Measurements from ENCODE around the gene SPATA22.
"Not testable (repeated sequence)": the region's sequence is repeated elsewhere in the genome, so short reads cannot be mapped to it uniquely, and the experiment has no call there.

GRCh38 chr17:3403856-3404255, 67.8 kb downstream of the SPATA22 start:
- not testable (repeated sequence) for TF ChIP-seq CTCF, POLR2A (IDR thresholded peaks at IDR 0.05)

All from adrenal gland (tissue), 5 donors.